ENCODE data around the gene SPCS3.
"Not testable (repeated sequence)": the region's sequence is repeated elsewhere in the genome, so short reads cannot be mapped to it uniquely, and the experiment has no call there.

SPCS3 gene

DNA sequence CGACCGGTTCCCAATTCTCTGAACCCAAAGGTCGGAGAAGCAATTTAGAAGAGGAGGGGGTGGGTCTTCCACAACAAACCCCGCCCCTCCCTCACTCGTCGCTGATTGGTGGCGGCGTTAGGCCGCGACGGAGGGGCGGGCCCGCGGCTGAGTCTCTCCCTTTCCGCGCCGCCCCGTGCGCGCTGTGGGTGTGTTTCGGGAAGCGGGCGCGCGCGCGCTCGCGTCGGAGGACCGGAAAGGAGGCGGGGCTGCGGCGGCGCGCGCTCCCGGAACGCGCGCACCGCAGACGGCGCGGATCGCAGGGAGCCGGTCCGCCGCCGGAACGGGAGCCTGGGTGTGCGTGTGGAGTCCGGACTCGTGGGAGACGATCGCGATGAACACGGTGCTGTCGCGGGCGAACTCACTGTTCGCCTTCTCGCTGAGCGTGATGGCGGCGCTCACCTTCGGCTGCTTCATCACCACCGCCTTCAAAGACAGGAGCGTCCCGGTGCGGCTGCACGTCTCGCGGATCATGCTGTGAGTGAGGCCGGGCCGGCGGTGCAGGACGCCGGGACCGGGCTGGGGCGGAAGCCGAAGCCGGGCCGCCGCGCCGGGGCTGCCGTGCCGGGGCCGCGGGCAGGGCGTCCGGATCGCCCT is at the start of gene SPCS3:
TSS of gene SPCS3 (plus strand) at position 263 of the 636 bp plus-strand sequence. CDS start at position 374, 111 bp downstream.
- peak; percentile 90 to 91 for DNase-seq (ENCODE audit: low read depth in 2 of 2)

DNA sequence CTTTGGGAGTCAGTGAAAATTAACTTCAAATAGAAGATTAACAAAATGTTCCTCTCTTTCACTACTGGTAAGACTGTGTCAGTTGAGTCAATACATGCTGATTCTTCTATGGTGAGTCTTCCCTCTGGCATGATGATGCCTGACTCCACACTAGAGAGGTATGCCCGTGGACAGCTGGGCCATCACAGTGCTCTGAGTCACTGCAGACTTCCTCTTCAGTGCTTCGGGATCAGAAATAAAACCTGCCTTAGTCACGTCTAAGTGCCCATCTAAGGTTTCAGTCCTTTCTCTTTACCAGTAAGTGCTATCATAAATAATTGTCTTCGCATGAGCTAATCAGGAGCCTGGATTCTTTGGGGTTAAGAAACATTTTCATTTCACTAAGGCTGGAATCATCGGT is 49.1 kb upstream of the SPCS3 start:
- no peak for DNase-seq (ENCODE audit: low read depth in 2 of 2)

DNA sequence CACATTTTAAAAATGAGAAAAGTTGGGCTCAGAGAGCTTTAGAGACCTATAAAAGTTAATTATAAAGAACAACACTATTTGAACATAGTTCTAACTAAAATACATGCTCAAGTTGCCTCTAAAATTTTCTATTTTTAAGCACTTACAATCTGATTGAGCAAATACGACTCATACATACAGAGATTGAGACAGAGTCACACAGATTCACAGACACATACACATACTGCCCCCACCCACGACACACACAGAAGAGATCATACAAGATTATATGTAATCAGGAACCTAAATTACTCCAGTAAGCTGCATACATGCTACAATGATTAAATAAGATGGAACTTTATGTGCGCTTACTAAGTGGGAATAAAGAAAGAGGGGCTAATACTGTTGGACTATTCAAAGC is 48.0 kb upstream of the SPCS3 start:
- no peak for DNase-seq (ENCODE audit: low read depth in 2 of 2)

DNA sequence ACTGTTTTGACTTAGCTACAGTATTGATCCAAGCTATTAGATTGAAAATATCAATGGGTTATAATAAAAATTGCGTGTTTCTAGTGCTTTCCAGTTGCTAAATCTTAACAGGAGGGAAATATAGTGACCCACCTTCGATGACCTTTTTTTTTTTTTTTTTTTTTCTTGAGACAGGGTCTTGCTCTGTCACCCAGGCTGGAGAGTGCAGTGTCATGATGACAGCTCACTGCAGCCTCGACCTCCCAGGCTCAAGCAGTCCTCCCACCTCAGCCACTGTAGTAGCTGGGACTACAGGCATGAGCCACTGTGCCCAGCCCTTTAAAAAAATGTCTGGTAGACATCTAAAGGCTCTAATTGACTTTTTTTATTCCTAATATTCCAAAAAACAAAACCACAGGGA is 47.0 kb upstream of the SPCS3 start:
- no peak for DNase-seq (ENCODE audit: low read depth in 2 of 2)

DNA sequence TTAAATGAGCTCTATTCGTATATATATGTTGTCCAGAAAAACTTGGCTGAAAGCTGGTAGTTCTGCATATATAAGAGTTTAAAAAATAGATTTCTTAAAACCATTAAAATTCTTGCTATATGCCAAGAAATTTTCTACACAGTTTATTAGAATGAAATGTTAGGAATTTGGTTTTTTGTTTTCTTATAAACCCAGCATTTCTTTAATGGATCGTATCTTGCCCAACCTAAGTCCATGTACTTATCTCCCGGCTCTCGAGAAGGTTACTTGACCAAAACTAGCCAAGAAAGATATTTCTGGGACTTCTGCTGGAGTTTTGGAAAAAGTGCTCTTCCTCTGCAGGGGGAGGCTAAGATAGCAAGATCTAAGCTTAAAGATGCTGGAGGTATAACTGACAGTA is 46.0 kb upstream of the SPCS3 start:
- DNase-seq (ENCODE audit: low read depth in 2 of 2) = no peak

DNA sequence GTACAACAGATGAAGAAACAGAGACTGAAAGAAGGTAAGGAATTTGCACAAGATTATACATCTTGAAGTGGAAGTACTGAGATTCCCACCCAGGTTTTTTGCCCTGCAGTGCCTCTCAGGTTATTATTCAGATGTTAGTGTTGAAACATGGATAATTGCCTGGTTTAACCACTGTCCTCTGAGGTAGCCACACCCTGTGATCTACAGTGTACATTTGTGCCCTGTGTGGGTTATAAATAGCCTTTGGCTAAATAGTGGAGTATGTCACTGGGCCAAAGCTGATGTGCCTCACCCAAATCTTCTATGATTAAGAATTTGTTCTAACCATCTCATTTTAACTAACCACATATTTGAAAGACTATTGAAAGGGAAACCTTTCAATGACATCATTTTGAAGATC is 45.3 kb upstream of the SPCS3 start:
- DNase-seq (ENCODE audit: low read depth in 2 of 2) = no peak

DNA sequence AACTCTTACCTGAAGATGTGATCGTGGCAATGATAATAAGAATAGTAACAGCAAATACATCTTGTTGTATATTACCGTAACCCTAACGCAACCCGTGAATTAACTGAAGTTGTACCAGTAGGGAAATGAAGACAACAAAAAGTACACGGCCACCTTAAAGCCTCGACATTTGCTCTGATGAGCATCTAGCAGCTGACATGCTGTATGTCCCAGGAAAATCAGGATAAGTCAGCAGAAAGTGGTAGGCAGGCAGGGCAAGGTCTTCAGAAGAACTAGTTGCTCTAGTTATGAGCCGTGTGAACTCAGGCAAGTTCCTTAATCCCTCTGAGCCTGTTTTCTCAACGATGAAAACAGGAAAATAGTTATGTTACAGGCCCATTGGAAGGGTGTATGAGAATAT is 43.1 kb upstream of the SPCS3 start:
- DNase-seq (ENCODE audit: low read depth in 2 of 2) = no peak

DNA sequence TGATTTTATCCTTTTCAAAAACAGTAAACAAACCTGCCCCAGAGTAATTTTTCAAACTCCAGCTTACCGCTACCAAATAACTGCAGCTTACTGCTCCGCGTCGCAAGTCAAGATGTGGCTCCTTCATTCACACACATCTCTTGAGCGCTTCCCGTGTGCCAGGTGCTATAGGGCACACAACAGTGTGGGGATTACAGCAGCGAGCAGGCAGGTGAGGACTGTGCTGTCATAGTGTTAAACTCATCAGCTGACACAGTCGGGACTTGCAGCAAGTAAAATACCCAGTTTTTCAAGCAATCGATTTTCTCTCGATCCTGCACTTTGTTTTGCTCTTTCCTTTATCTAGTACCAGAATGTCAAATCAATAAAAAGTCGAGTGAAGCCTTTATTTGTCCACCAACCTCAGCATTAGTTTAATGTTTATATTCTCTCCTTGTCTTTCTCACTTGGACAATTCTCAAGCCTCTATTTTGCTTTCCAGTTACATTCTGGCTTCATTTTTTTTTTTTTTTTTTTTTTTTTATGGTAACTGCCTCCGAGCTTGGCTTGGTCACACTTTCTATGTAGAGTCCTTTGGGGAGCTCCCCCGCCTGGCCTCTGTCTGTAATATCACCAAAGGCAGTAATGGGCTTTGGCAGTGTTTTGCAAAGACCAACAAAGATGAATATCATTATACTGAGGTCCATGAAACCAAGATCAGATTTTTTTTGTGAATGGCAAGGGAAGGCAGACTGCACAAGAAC is 42.4 kb upstream of the SPCS3 start:
- DNase-seq (ENCODE audit: low read depth in 2 of 2) = no peak

DNA sequence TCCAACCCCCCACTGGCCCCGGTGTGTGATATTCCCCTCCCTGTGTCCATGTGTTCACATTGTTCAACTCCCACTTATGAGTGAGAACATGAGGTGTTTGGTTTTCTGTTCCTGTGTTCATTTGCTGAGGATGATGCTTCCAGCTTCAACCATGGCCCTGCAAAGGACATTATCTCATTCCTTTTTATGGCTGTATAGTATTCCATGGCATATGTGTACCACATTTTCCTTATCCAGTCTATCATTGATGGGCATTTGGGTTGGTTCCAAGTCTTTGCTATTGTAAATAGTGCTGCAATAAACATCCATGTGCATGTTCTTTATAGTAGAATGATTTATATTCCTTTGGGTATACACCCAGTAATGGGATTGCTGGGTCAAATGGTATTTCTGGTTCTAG is 40.2 kb upstream of the SPCS3 start:
- DNase-seq (ENCODE audit: low read depth in 2 of 2) = not testable (repeated sequence)

DNA sequence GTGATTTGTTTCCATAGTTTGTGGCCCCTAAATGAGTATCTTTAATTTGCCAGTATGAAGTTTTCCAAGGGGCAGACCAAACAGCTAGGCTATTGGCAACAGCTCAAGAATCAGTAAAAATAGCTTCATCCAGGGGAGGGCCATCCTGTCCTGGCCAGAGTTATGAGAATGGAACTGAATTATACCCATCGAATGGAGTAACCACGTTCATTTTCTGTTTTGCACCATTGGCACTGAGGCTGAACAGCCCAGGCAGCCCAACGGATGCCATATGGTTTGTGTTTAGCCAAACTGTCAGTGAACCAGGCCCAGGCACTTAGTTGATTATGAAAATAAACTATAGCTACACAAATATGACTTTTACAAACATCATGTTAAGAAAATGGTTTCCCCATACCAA is 33.0 kb upstream of the SPCS3 start:
- DNase-seq (ENCODE audit: low read depth in 2 of 2) = no peak

DNA sequence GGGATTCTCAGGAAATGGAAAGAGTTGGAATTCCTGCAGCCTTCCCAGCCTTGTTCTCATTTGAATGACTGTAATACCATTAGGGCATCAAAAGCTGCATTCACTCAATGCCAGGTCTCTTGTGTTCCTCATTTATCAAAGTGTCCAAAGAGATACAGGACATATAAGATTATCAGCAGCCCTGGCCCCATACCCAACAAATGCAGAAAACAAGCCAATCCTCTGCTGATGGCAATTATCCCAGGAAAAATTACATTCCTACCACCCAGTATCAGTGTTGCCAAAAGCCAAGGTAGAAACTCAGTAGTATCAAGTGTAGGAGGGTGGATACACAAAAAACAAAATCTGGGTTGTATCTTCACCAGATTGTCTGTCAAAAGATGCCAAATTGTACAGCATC is 32.2 kb upstream of the SPCS3 start:
- DNase-seq (ENCODE audit: low read depth in 2 of 2) = no peak

DNA sequence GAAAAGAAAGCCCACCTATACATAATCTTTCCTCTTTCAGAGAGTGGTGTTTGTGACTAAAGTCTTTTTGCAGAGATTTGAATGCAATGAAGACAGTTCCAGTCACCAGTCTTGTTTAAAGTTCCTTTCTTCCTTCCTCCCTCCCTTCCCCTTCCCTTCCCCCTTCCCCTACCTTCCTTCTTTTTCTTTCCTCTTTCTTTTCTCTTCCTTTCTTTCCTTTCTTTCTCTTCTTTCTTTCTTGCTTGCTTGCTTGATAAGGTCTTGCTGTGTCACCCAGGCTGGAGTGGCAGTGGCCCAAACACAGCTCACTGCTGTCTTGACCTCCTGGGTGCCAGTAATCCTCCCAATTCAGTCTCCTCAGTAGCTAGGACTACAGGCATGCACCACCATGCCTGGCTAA is 31.7 kb upstream of the SPCS3 start:
- DNase-seq (ENCODE audit: low read depth in 2 of 2) = no peak

DNA sequence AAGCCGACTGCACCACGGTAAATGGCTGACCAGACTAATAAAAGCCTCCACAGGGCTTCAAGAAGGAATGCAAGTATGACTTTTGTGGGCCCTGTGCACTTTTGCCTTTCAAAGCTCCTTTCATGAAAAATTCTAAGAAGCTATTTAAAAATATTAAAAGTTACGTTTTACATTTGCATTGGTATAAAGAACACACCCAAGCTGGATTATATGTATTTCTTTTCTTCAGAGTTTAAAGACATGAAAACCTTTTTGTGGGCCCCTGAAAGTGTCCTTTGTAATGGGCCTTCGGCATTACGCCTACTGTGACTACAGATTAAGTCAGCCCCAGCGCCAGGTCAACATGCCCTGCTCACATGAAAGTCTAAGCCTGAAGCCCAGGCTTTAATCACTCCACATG is 30.2 kb upstream of the SPCS3 start:
- DNase-seq (ENCODE audit: low read depth in 2 of 2) = no peak

DNA sequence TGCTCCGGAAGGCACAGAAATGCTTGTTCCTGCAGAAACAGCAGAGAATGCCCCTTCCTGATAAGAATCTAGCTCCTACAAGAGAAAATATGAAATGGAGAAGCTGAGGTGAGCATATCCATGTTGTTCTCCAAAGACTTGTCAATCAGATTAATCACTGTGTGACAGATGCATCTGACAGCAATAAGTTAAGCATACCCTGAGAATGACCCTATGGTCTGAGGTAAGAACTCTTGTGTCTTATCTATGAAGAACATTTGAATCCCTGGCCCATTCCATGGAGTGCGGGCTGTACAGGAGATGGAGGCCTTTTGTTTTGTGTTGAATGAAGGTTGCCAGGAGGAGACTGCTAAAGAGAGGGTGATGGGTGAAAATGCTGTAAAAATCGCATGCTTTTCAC is 29.2 kb upstream of the SPCS3 start:
- no peak for DNase-seq (ENCODE audit: low read depth in 2 of 2)

DNA sequence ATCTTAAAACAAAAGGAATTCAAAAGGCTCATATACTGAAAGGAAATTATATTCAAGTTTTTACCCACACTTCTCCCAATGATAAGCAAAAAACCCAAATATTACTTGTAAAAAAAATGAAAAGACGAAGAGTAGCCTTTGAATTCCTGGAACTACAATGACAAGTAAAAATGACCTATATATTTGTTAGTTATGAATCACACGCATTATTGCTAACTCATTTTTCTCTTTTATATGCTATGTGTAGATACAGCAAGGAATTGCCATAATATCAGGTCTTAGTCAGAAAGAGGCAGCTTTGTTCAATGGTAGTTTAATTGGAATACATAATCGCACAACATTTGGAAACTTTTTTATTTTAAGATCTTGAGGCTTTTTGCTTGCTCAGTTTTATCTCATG is 28.0 kb upstream of the SPCS3 start:
- DNase-seq (ENCODE audit: low read depth in 2 of 2) = no peak

DNA sequence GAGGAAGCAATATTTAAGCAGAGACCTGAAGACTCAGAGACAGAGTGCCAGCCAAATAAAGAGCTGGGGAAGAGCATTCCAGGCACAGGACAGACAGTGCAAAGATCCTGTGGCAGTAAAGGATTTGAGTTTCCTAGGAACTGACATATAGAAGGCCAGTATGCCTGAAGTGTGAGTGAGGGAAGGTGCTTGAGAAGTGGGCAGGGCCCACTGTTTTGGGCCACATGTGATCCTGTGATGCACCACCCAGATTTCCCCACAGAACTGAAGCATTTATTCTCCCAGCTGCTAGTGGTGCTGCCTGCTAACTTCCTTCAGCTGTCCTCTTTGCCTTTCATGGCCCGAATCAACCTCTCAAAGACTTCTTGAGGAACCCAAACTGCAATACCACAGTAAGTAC is 26.8 kb upstream of the SPCS3 start:
- no peak for DNase-seq (ENCODE audit: low read depth in 2 of 2)

DNA sequence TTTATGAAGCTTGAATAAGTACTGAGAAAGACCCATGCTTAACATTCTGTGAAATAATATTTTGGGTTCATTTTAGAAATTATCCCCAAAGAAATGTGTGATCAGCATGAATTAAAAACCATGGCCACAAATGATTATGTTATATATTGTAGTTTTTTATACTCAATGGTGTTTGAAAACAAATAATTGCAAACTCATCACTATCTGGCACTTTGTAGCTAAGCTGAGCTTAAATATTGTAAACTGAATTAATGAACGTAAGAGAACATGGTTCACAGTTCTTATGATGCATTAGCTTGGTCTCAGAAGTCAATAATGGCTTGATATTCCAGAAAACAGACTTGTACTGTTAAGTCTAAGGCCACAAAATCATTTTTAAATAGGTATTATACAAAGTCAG is 26.1 kb upstream of the SPCS3 start:
- no peak for DNase-seq (ENCODE audit: low read depth in 2 of 2)

DNA sequence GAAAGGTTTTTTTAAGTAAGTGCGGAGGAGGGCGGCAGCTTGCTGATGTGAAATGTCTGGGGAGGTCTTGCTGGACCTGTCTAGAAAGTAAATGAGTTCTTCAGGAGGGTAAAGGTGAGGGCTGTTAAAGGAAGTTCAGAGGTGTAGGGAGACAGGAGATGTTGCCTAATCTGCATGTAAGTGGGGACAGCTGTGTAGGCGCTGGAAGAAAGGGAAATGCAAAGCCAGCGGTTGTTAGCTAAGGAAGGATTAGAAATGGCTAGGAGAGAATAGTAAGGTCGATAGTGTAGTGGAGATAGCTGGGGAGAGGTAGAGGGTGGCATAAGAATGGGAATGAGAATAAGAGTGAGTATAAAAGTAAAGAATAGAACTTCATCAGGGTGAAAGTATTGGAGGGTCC is 23.9 kb upstream of the SPCS3 start:
- DNase-seq (ENCODE audit: low read depth in 2 of 2) = not testable (repeated sequence)

DNA sequence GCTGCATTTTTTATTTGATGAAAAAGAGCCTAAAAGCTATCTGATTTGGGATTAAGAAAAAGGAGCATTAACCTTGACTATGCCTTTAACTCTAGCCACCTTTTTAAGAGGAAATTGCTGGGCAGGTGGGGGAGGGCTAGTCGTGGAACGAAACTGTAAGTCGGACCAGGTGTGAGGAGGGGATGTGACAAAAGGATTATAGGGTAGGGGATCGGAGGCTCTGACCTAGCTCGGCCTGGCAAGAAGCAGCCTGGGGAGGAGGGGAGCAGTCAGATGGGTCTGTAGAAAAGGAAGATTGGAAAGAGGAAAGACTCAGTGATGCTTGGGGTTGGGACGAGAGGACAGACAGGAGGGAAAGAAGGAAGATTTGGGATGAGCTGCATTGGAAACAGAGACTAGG is 21.1 kb upstream of the SPCS3 start:
- DNase-seq (ENCODE audit: low read depth in 2 of 2) = no peak

DNA sequence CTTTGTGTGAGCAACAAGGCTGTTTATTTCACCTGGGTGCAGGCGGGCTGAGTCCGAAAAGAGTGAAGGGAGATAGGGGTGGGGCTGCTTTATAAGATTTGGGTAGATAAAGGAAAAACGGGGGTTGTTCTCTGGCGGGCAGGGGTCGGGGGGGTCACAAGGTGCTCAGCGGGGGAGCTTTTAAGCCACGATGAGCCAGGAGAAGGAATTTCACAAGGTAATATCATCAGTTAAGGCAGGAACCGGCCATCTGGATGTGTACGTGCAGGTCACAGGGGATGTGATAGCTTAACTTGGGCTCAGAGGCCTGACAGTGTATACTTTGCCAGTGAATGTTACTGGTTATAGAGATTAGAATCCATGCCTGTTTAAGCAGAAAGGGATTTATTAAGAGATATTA is 19.7 kb upstream of the SPCS3 start:
- DNase-seq (ENCODE audit: low read depth in 2 of 2) = no peak

DNA sequence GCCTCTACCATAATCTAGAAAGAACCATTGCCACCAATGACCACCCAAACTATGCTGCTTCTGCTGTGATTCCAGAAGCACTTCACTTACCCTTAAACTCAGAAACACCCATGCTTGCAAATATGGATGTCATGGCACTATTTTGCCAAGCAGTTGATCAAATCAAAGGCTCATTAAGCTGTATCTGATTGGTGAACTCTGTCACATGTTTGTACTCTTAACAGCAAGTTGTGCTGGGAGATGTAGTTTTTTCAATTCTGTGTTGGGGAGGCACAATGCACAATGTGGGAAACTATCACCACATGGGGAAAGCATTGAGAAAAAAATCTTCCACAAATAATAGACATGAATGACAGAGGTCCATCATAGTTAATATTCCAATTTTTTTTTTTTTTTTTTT is 19.2 kb upstream of the SPCS3 start:
- no peak for DNase-seq (ENCODE audit: low read depth in 2 of 2)

DNA sequence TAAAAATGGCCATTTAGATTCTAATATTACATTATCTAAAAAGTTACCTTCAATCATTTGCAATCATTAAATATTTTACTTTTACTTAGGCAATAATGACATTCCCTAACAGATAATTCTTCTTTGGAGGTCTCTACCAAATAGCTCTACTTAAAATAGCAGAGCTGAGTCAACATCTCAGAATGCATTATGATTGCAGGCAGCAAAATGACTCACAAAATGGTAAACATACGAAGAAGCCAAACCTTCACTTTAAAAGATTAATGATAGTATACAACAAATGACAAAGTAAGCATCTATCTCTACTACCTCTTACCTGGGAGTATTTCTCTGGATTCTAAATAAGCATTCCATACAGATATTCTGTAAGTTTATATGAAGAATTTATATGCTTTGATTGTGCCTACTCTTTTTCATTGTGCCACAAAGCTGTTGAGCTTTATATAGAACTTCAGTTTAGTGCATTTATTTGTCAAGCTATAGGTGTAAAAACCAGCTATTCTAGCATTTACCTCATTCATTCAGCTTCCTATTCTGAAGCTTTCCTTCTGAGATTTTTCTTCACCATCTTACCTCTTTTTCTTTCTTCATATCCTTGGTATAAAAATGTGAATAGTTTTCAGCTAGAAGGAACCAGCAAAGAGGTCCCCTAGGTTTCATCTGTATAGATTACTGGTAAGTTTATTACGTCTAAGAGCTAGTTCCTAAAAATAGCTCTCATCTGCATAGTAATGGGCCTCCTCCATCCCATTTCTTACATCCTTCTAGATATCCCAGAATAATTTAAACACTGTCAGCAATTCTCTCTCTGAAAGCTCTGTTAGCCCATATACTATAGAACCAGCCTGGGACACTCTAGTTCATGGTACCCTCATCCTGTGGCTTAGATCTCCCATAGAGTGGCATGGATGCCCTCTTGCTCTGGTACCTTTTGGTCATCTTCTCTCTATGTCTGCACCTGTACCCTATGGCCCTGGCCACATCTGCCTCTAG is 17.2 kb upstream of the SPCS3 start:
- no peak for DNase-seq (ENCODE audit: low read depth in 2 of 2)

DNA sequence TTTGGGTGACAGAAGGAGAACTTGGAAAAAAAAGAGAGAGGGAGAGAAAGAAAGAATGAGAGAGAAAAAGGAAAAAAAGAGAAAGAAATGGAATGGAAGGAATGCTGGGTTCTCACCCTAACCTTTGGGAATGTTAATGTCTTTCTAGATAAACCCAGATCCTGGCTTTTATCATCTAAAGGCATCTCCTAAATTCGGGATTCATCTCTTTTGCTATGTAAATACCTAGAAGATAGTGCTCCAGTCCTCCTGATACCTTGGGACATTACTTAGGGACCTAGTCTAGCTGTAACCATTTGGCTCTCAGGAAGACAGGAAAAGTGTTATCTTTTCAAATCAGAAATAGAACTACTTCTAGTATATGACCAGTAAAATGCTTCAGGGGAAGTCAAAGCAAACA is 15.8 kb upstream of the SPCS3 start:
- no peak for DNase-seq (ENCODE audit: low read depth in 2 of 2)
